Spinal cord (tissue), 10 donors: ENCODE results near the gene UVRAG. TPM values are rescaled to one million over a fixed set of nuclear protein-coding genes. Genes with fewer than 3 reads are reported as not detected.
"Not testable (repeated sequence)": the region's sequence is repeated elsewhere in the genome, so short reads cannot be mapped to it uniquely, and the experiment has no call there.

Experiments
- DNase-seq, 6 donors: peaks; one replicate each; pipeline versions ENCODE4 v3.0.0 to v3.0.0-alpha.2; 2013 to 2015; ENCODE audit warnings: low spot score in 6 of 6, low read depth in 4 of 6
- H3K27ac ChIP-seq: one replicate; pipeline ENCODE4 v1.5.1; 2013; ENCODE audit warnings: low read depth, low read length, control low read depth
- H3K27me3 ChIP-seq: one replicate; pipeline ENCODE4 v1.6.1; 2013; ENCODE audit warnings: low read length; ENCODE audit not compliant: control insufficient read depth, insufficient read depth
- H3K36me3 ChIP-seq: one replicate; pipeline ENCODE4 v1.6.1; 2013; ENCODE audit warnings: low read length; ENCODE audit not compliant: control insufficient read depth, insufficient read depth
- H3K4me1 ChIP-seq: one replicate; pipeline ENCODE4 v1.6.1; 2013; ENCODE audit warnings: low read length; ENCODE audit not compliant: control insufficient read depth, insufficient read depth
- H3K4me3 ChIP-seq: one replicate; pipeline ENCODE4 v1.5.1; 2013; ENCODE audit warnings: low read depth, low read length, control low read depth
- H3K9me3 ChIP-seq: one replicate; pipeline ENCODE4 v1.6.1; 2013; ENCODE audit warnings: low read length; ENCODE audit not compliant: control insufficient read depth, insufficient read depth
- WGBS: methylation state at CpG from one replicate; pipeline ENCODE4 v1.1.5; 2013; ENCODE audit warnings: missing lambda C conversion rate; ENCODE audit not compliant: insufficient coverage; 5-methylcytosine and 5-hydroxymethylcytosine counted together
- polyA plus RNA-seq, 2 donors: library from polyadenylated mRNA; unstranded; fragments of 120-200 nt; gene quantifications; one replicate each; pipeline ENCODE4 v1.2.1, GENCODE V29; 2013; ENCODE audit not compliant: insufficient read length in 2 of 2
- total RNA-seq, 2 donors: library from RNA; depleted of rRNA in 1 of 2; stranded (reverse); fragments of 120-200 nt in 1 of 2; fragments of >200 nt in 1 of 2; gene quantifications; one replicate each; pipeline versions ENCODE4 v1.2.3 to v1.2.4, GENCODE V29; 2013 to 2014
- donor health status: healthy.

The UVRAG gene
- total and polyA plus RNA-seq, 4 donors = 17.8 to 40.8 (median 22.3) TPM

DNA sequence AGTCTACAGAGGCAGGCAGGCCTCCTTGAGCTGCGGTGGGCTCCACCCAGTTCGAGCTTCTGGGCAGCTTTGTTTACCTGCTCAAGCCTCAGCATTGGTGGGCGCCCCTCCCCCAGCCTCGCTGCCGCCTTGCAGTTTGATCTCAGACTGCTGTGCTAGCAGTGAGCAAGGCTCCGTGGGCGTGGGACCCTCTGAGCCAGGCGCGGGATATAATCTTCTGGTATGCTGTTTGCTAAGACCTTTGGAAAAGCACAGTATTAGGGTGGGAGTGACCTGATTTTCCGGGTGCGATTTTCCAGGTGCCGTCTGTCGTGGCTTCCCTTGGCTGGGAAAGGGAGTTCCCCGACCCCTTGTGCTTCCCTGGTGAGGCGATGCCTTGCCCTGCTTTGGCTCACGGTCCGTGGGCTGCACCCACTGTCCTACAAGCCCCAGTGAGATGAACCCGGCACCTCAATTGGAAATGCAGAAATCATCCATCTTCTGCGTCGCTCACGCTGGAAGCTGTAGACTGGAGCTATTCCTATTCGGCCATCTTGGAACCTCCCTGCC, 164.5 kb downstream of the UVRAG start:
- H3K27me3 ChIP-seq, H3K4me3 ChIP-seq, H3K4me1 ChIP-seq, H3K9me3 ChIP-seq, DNase-seq, H3K27ac ChIP-seq, H3K36me3 ChIP-seq: not testable (repeated sequence)
- 78% methylated on average over 15 of the region's 22 CpGs for WGBS

GRCh38 chr11:75980031-75980430, 165.0 kb downstream of the UVRAG start:
- no peaks in the 10 kb centered on the region for H3K9me3 ChIP-seq
- no CpG with 5 or more reads among the region's 2 CpGs for WGBS
- no peak overlapping the region for H3K27ac ChIP-seq
- no peaks in the 10 kb centered on the region for H3K4me1 ChIP-seq
- H3K4me3 ChIP-seq = no peak overlapping the region
- no peak for DNase-seq
- no peaks in the 10 kb centered on the region for H3K36me3 ChIP-seq
- H3K27me3 ChIP-seq = no peaks in the 10 kb centered on the region

DNA sequence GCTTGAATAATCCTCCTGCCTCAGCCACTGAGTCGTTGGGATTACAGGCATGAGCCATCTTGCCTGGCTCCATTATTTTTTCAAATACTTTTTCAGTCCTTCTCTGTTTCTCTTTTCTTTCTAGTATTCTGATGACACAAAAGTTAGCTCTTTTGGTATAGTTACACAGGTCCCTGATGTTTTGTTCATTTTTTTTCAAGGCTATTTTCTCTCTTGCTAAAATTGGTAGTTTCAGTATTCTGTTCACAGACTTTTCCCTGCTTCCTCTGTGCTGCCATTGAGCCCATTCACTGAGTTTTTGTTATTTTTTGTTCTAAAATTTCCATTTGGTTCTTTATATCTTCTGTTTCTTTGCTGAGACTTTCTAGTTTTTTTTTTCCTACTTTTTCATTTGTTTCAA, 166.5 kb downstream of the UVRAG start:
- H3K4me3 ChIP-seq = no peak overlapping the region
- no CpG with 5 or more reads among the region's 1 CpG for WGBS
- H3K4me1 ChIP-seq = no peaks in the 10 kb centered on the region
- H3K27me3 ChIP-seq = no peaks in the 10 kb centered on the region
- H3K27ac ChIP-seq = no peak overlapping the region
- H3K36me3 ChIP-seq = no peaks in the 10 kb centered on the region
- no peaks in the 10 kb centered on the region for H3K9me3 ChIP-seq
- DNase-seq = no peak

DNA sequence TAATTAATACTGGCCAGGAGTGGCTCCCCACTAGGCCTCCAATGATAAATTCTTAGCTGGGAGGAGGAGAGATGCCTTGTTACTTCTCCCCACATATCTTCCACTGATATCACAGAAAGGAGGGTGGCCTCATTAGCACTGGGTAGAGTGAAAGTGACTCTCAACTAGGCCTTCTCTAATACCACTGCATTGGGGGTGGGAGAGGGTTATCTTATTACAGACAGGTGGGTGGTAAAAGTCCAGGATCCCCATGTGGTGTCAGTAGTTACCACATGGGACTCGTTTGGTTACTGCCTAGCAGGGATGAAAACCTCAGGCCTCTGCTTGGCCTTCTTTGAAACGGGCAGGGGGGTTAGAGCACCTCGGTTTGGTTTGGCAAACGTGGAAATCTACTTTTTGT, 167.3 kb downstream of the UVRAG start:
- DNase-seq = no peak
- 64% methylated on average over 1 of the region's 4 CpGs for WGBS
- no peaks in the 10 kb centered on the region for H3K9me3 ChIP-seq
- no peak overlapping the region for H3K27ac ChIP-seq
- no peaks in the 10 kb centered on the region for H3K4me1 ChIP-seq
- no peaks in the 10 kb centered on the region for H3K27me3 ChIP-seq
- no peaks in the 10 kb centered on the region for H3K36me3 ChIP-seq
- no peak overlapping the region for H3K4me3 ChIP-seq

DNA sequence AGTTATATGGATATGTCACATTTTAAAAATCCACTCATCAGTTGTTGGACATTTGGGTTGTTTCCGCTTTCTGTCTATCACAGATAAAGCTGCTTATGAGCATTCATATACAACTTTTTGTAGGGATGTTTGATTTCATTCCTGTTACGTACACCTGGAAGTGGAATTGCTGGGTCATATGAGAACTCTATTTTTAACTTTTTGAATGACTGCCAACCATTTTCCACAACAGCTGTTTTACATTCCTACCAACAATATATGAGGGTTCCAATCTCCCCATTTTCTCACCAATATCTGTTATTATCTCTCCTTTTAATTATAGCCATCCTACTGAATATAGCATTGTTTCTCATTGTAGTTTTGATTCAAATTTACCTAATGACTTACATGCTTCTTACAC, 172.0 kb downstream of the UVRAG start:
- H3K4me3 ChIP-seq = no peak overlapping the region
- no peaks in the 10 kb centered on the region for H3K36me3 ChIP-seq
- no CpG with 5 or more reads among the region's 2 CpGs for WGBS
- DNase-seq = no peak
- no peaks in the 10 kb centered on the region for H3K9me3 ChIP-seq
- no peak overlapping the region for H3K27ac ChIP-seq
- no peaks in the 10 kb centered on the region for H3K27me3 ChIP-seq
- no peaks in the 10 kb centered on the region for H3K4me1 ChIP-seq

DNA sequence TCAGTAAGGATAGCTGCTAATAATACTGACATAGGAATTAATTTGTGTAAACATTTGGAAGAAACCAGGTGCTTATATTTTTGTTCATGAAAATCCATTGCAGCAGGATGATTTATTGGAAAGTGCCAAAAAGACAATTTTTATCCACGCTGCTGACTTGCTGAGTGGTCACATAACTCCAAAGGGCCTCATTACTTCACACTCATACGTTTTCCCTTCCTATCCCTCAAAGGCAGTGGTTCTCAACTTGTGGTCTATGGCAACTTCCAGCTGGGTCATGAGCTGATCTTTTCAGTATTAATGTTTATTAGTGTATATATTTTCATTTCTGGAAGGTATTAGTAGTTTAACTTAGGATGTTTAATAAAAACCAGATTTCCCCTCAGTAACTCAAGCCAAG, 178.1 kb downstream of the UVRAG start:
- no peaks in the 10 kb centered on the region for H3K9me3 ChIP-seq
- no peaks in the 10 kb centered on the region for H3K4me1 ChIP-seq
- no peak overlapping the region for H3K4me3 ChIP-seq
- no peak for DNase-seq
- no peaks in the 10 kb centered on the region for H3K27me3 ChIP-seq
- WGBS = no CpG with 5 or more reads among the region's 2 CpGs
- H3K36me3 ChIP-seq = no peaks in the 10 kb centered on the region
- no peak overlapping the region for H3K27ac ChIP-seq

- Histone ChIP-seq H3K4me3 (no peak overlapping the region), H3K27ac (no peak overlapping the region), H3K9me3 (no peaks in the 10 kb centered on the region), H3K4me1 (no peaks in the 10 kb centered on the region), H3K27me3 (no peaks in the 10 kb centered on the region), H3K36me3 (no peaks in the 10 kb centered on the region)
- WGBS = no CpG with 5 or more reads among the region's 3 CpGs
- DNase-seq = peak in 1 of 6 donors; percentile 5
These were observed 179.6 kb downstream of the UVRAG start for GRCh38 chr11:75994616-75995015.

- no peak for DNase-seq
- WGBS = no CpG with 5 or more reads among the region's 1 CpG
These were observed 181.8 kb downstream of the UVRAG start for GRCh38 chr11:75996523-75997442.

GRCh38 chr11:76004400-76004799, 189.4 kb downstream of the UVRAG start:
- H3K9me3 ChIP-seq = peaks cover 13% of the 10 kb centered on the region
- no peaks in the 10 kb centered on the region for H3K4me1 ChIP-seq
- no peak overlapping the region for H3K27ac ChIP-seq
- H3K27me3 ChIP-seq = no peaks in the 10 kb centered on the region
- peaks cover 6% of the 10 kb centered on the region for H3K36me3 ChIP-seq
- DNase-seq = no peak
- no peak overlapping the region for H3K4me3 ChIP-seq
- 92% methylated on average over 2 of the region's 3 CpGs for WGBS

More at GRCh38 chr11:75996523-75997442, 181.8 kb downstream of the UVRAG start:
- H3K9me3 ChIP-seq = peaks cover 13% of the 10 kb centered on the region
- H3K4me1 ChIP-seq = no peaks in the 10 kb centered on the region
- no peak overlapping the region for H3K27ac ChIP-seq
- no peak overlapping the region for H3K4me3 ChIP-seq
- H3K27me3 ChIP-seq = no peaks in the 10 kb centered on the region
- no peaks in the 10 kb centered on the region for H3K36me3 ChIP-seq

DNA sequence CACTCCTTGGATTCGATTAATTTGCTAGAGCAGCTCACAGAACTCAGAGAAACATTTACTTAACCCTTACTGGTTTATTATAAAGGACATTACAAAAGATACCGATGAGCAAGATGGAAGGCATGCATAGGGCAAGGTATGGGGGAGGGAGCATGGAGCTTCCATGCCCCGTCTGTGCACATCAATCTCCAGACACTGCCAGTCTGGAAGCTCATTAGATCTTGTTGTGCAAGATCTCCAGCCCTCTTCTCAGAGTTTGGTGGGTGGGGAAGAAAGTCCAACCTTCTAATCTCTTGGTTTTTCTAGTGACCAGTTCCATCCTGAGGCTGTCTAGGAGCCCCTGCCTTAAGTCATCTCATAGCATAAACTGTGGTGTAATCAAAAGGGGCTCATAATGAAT, 190.7 kb downstream of the UVRAG start:
- peaks cover 6% of the 10 kb centered on the region for H3K36me3 ChIP-seq
- H3K9me3 ChIP-seq = peaks cover 4% of the 10 kb centered on the region
- no peak overlapping the region for H3K27ac ChIP-seq
- no peaks in the 10 kb centered on the region for H3K27me3 ChIP-seq
- no peak overlapping the region for H3K4me3 ChIP-seq
- no peaks in the 10 kb centered on the region for H3K4me1 ChIP-seq
- DNase-seq = no peak
- 100% methylated on average over 1 of the region's 3 CpGs for WGBS
